GM18519 (cell line): Measurements from ENCODE around the gene TUBGCP2.

ENCODE experiments used
- ATAC-seq: cut with Tn5 transposase; IDR thresholded peaks from one replicate; pipeline ENCODE4 v1.9.1; 2021; ENCODE audit warnings: mild to moderate bottlenecking, moderate library complexity; ENCODE audit not compliant: unreplicated experiment, low FRiP score

Gene TUBGCP2

GRCh38 chr10:133280391-133281059 lies 28.1 kb downstream of the TUBGCP2 start:
- ATAC-seq, result no peak

- ATAC-seq, result no peak
Measured at GRCh38 chr10:133279326-133280226, 29.1 kb downstream of the TUBGCP2 start.

- ATAC-seq, result no peak
Measured at GRCh38 chr10:133278577-133279265, 30.0 kb downstream of the TUBGCP2 start.

GRCh38 chr10:133277993-133278576 lies 30.6 kb downstream of the TUBGCP2 start:
- no peak for ATAC-seq

GRCh38 chr10:133277277-133277992 lies 31.2 kb downstream of the TUBGCP2 start:
- no peak for ATAC-seq

GRCh38 chr10:133276435-133277201 lies 32.1 kb downstream of the TUBGCP2 start, which contains the start of gene ADAM8:
Gene ADAM8, minus strand, starts transcription at chr10:133276868. Its CDS starts 51 bp downstream, at chr10:133276817.
- ATAC-seq, result peak; percentile 34

GRCh38 chr10:133276100-133276434 lies 32.6 kb downstream of the TUBGCP2 start:
- ATAC-seq, result no peak

GRCh38 chr10:133275684-133276092 lies 33.0 kb downstream of the TUBGCP2 start:
- ATAC-seq, result no peak

GRCh38 chr10:133274751-133275683 lies 33.7 kb downstream of the TUBGCP2 start:
- peak; percentile 37 for ATAC-seq

GRCh38 chr10:133273534-133274143 lies 35.0 kb downstream of the TUBGCP2 start:
- no peak for ATAC-seq

- ATAC-seq, result no peak
Measured at GRCh38 chr10:133272964-133273420, 35.7 kb downstream of the TUBGCP2 start.

GRCh38 chr10:133272301-133272963 lies 36.2 kb downstream of the TUBGCP2 start:
- no peak for ATAC-seq

GRCh38 chr10:133271521-133272300 lies 37.0 kb downstream of the TUBGCP2 start:
- no peak for ATAC-seq

- no peak for ATAC-seq
Measured at GRCh38 chr10:133270773-133271297, 37.8 kb downstream of the TUBGCP2 start.

- no peak for ATAC-seq
Measured at GRCh38 chr10:133270204-133270603, 38.5 kb downstream of the TUBGCP2 start.

GRCh38 chr10:133269367-133269766 lies 39.3 kb downstream of the TUBGCP2 start:
- no peak for ATAC-seq
